GM18505 (cell line): ENCODE data around the gene KRTAP2-3.
"Not testable (repeated sequence)": the region's sequence is repeated elsewhere in the genome, so short reads cannot be mapped to it uniquely, and the experiment has no call there.

ENCODE experiments used
- ATAC-seq: cut with Tn5 transposase; IDR thresholded peaks from one replicate; pipeline ENCODE4 v1.9.1; 2021; ENCODE audit not compliant: unreplicated experiment
- POLR2A ChIP-seq: IDR thresholded peaks from 4 replicates; pipeline ENCODE4 v1.6.1; 2011; ENCODE audit warnings: borderline replicate concordance; ENCODE audit not compliant: insufficient read depth, insufficient read length; ENCODE audit errors: extremely low read depth

Gene KRTAP2-3

GRCh38 chr17:41057547-41057946 is 2.4 kb downstream of the KRTAP2-3 start:
- no peak for TF ChIP-seq POLR2A
- ATAC-seq = no peak

- not testable (repeated sequence) for ATAC-seq
Observed at GRCh38 chr17:41055130-41055529, 4.8 kb downstream of the KRTAP2-3 start, which contains the start of gene KRTAP2-2. KRTAP2-2 (minus strand) TSS chr17:41055230; CDS start chr17:41055211, 19 bp downstream.

- ATAC-seq = not testable (repeated sequence)
Observed at GRCh38 chr17:41054556-41054955, 5.4 kb downstream of the KRTAP2-3 start.

DNA sequence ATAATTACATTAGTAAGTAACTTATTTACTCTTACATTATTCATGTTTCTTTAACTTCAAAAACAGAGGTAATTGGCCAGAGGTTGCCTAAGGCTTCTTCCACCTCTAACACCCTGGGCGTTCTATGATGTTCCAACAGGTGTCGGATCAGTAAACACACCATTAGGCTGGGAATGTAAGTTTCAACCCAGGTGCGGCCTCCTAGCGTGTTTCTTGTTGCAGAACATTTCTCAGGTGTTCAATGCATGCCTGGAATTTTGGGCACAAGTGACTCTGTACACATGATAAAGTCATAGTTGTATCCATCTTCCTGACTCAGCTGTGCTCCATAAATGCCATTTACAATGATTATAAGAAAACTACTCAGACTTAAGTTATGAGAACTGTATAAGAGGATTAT is 5.9 kb downstream of the KRTAP2-3 start:
- no peak for TF ChIP-seq POLR2A
- ATAC-seq = no peak

- TF ChIP-seq POLR2A = no peak
Observed at GRCh38 chr17:41052566-41052965, 7.3 kb downstream of the KRTAP2-3 start.

GRCh38 chr17:41049110-41049509 is 10.8 kb downstream of the KRTAP2-3 start:
- TF ChIP-seq POLR2A = no peak
- no peak for ATAC-seq

More at GRCh38 chr17:41052566-41052965, 7.3 kb downstream of the KRTAP2-3 start:
- ATAC-seq = no peak

DNA sequence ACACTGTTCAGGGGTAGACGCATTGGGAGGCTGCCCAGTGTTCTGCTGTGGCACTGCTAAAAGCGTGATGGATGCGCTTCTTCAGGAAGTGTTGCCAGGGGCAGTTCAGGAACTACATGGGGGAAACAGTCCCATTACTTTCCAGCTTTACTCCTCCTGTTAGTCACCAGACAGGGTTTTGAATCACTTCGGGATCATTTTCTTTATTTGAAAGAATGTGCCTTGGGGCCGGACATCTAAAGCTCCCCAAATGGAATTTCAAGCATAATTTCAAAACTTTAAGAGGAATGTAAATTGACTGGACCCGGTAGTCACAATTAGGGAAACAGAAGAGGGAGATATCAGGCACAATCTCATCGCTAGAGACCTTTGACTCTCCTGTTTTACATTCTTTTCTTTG is 11.5 kb downstream of the KRTAP2-3 start:
- TF ChIP-seq POLR2A = no peak
- no peak for ATAC-seq

DNA sequence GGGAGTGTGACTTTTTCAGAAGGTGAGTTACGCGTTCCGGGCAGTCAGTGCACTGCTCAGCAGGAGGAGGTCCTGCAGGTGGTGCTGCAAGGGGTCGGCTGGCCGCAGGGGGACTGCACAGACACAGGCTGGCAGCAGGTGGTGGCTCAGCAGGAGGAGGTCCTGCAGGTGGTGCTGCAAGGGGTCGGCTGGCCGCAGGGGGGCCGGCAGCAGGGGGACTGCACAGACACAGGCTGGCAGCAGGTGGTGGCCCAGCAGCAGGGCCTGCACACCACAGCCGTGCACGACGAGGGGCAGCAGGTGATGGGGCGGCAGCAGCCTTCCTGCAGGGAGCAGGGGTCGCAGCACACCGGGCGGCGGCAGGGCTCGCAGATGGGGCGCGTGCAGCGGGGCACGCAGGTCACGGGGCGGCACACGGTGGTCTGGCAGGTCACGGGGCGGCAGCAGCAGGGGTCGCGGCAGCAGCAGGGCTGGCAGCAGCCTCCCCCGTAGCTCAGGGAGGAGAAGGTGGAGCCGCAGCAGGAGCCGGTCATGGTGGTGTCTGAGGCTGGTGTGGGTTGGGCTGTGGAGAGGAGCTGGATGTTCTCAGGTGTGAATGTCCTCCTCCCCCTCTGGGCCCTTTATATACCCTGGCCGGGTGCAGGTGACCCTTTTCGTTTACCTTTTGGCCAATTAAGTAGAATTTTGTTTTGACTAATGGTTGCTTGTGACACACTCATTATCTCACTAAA is 13.0 kb downstream of the KRTAP2-3 start, which contains the start of gene KRTAP2-1:
KRTAP2-1 (minus strand) TSS at position 582 of the 731 bp plus-strand sequence; CDS start at position 533, 49 bp downstream.
- not testable (repeated sequence) for ATAC-seq

GRCh38 chr17:41042953-41043352 is 17.0 kb downstream of the KRTAP2-3 start:
- ATAC-seq = no peak
- no peak for TF ChIP-seq POLR2A

- ATAC-seq = not testable (repeated sequence)
Observed at GRCh38 chr17:41040783-41041571, 18.9 kb downstream of the KRTAP2-3 start, which contains the start of gene KRTAP1-1. KRTAP1-1 (minus strand) TSS chr17:41041450; CDS start chr17:41041397, 53 bp downstream.

- no peak for TF ChIP-seq POLR2A
- no peak for ATAC-seq
Observed at GRCh38 chr17:41037853-41038350, 22.0 kb downstream of the KRTAP2-3 start.

- ATAC-seq = not testable (repeated sequence)
Observed at GRCh38 chr17:41034346-41034935, 25.5 kb downstream of the KRTAP2-3 start, which contains the start of gene KRTAP1-3. KRTAP1-3 (minus strand) TSS chr17:41034874; CDS start chr17:41034821, 53 bp downstream.

- TF ChIP-seq POLR2A = no peak
- ATAC-seq = no peak
Observed at GRCh38 chr17:41029633-41030245, 30.2 kb downstream of the KRTAP2-3 start, which contains the start of gene KRTAP1-4. KRTAP1-4 (minus strand) TSS chr17:41030195; CDS start chr17:41030078, 117 bp downstream.
